H1 (cell line): ENCODE data around the gene ABHD16B. TPM values are rescaled to one million over a fixed set of nuclear protein-coding genes. Genes with fewer than 3 reads are reported as not detected.

Experiments
- EZH2 ChIP-seq: fragments of 200-600 bp; sonication (generic); IDR thresholded peaks from 2 replicates; pipeline ENCODE4 v1.7.1; 2012; ENCODE audit warnings: low read depth, mild to moderate bottlenecking, moderate library complexity, low read length, inconsistent platforms; ENCODE audit not compliant: severe bottlenecking
- polyA plus RNA-seq, 7 experiments: library from polyadenylated mRNA; depleted of rRNA in 3 of 7; stranded (reverse) in 5 of 7; unstranded in 2 of 7; fragments of >200 nt in 5 of 7; fragments of 200-250 nt in 2 of 7; gene quantifications; 1 replicate in 5 of 7; 2 replicates in 1 of 7; 4 replicates in 1 of 7; pipeline versions ENCODE4 v1.2.1 to v1.2.3, GENCODE V29; 2011 to 2013; ENCODE audit warnings: missing spikeins in 2 of 7, mixed read lengths in 2 of 7
- total RNA-seq: library from RNA; stranded (reverse); fragmentation: NEBNext Ultra II Directional; extraction: Animal tissue kit (Norgen Biotek cat#: 25700); gene quantifications from 2 replicates; pipeline ENCODE4 v1.2.1, GENCODE V29; 2021

Gene ABHD16B
- total and polyA plus RNA-seq, 2 of the 8 experiments (the other 6 are each of a cell fraction or from before 2014, with no cell fraction given): not detected

GRCh38 chr20:63830841-63831588 is 30.3 kb upstream of the ABHD16B start, which contains the start of gene ZBTB46 (continued):
- no peak for TF ChIP-seq EZH2
